PFSK-1 (cell line): ENCODE measurements around the gene GIN1. TPM values are rescaled to one million over a fixed set of nuclear protein-coding genes. Genes with fewer than 3 reads are reported as not detected.

Experiments used
- FOXP2 ChIP-seq: optimal IDR thresholded peaks from 2 replicates; pipeline ENCODE3; 2011; ENCODE audit warnings: borderline replicate concordance, control low read depth, inconsistent platforms; ENCODE audit not compliant: insufficient read depth; ENCODE audit errors: extremely low read length, extremely low read depth
- POLR2AphosphoS5 ChIP-seq: IDR thresholded peaks from 2 replicates; pipeline ENCODE4 v1.6.1; 2012; ENCODE audit warnings: low read depth, mild to moderate bottlenecking, control low read depth, low read length, moderate library complexity
- REST ChIP-seq, 2 experiments: IDR thresholded peaks; 2 replicates each; pipeline versions ENCODE4 v1.6.1 to v1.8.0; 2011 to 2012; ENCODE audit warnings: low read depth in 2 of 2, low read length in 2 of 2, control low read depth in 1 of 2, inconsistent platforms in 1 of 2, mild to moderate bottlenecking in 1 of 2, moderate library complexity in 1 of 2; ENCODE audit not compliant: insufficient read depth in 1 of 2
- SIN3A ChIP-seq: IDR thresholded peaks from 2 replicates; pipeline ENCODE4 v1.6.1; 2012; ENCODE audit warnings: mild to moderate bottlenecking, low read length, moderate library complexity, borderline replicate concordance; ENCODE audit not compliant: insufficient read depth
- TAF1 ChIP-seq: IDR thresholded peaks from 2 replicates; pipeline ENCODE4 v1.6.1; 2012; ENCODE audit warnings: low read length, control low read depth, borderline replicate concordance; ENCODE audit not compliant: insufficient read depth
- polyA plus RNA-seq: library from polyadenylated mRNA; unstranded; fragments of >200 nt; gene quantifications from one replicate; pipeline ENCODE4 v1.2.1, GENCODE V29; 2012; ENCODE audit warnings: low read depth, missing spikeins; ENCODE audit not compliant: insufficient read length

The GIN1 gene
- 2.4 TPM for polyA plus RNA-seq

- peak; percentile 64 for TF ChIP-seq FOXP2
- TF ChIP-seq TAF1: peak; percentile 86; the same call in 1 of the 2 replicates
- peak; percentile 97 for TF ChIP-seq POLR2AphosphoS5
- TF ChIP-seq REST (IDR thresholded peaks at IDR 0.05; ENCODE audit: insufficient read depth in 1 of 2, low read depth in 2 of 2, low read length in 2 of 2): peak in 1 of 2 experiments; percentile 44; a peak in 1 of 4 replicates
- peak; percentile 80; the same call in 1 of the 2 replicates for TF ChIP-seq SIN3A
Observed at GRCh38 chr5:103119765-103120606, at the start of gene GIN1, which contains the start of gene PPIP5K2. Gene GIN1, minus strand, starts transcription at chr5:103120138. Its CDS starts 11,431 bp downstream, at chr5:103108707. Gene PPIP5K2, plus strand, starts transcription at chr5:103120301. Its CDS starts 9,289 bp downstream, at chr5:103129590.

- TF ChIP-seq REST (IDR thresholded peaks at IDR 0.05; ENCODE audit: insufficient read depth in 1 of 2, low read depth in 2 of 2, low read length in 2 of 2): no peak
- no peak for TF ChIP-seq POLR2AphosphoS5
- no peak for TF ChIP-seq SIN3A
- no peak for TF ChIP-seq TAF1
- TF ChIP-seq FOXP2: no peak
Observed at GRCh38 chr5:103166706-103167105, 46.8 kb upstream of the GIN1 start.

GRCh38 chr5:103151156-103151555, 31.2 kb upstream of the GIN1 start:
- TF ChIP-seq TAF1 (no peak), POLR2AphosphoS5 (no peak), FOXP2 (no peak), REST (IDR thresholded peaks at IDR 0.05; ENCODE audit: insufficient read depth in 1 of 2, low read depth in 2 of 2, low read length in 2 of 2) (no peak), SIN3A (no peak)

GRCh38 chr5:103148213-103148612, 28.3 kb upstream of the GIN1 start:
- no peak for TF ChIP-seq TAF1
- TF ChIP-seq SIN3A: no peak
- TF ChIP-seq REST (IDR thresholded peaks at IDR 0.05; ENCODE audit: insufficient read depth in 1 of 2, low read depth in 2 of 2, low read length in 2 of 2): no peak
- TF ChIP-seq POLR2AphosphoS5: no peak
- TF ChIP-seq FOXP2: no peak
